Type B pancreatic cell (in vitro differentiated cells): ENCODE data around the gene CYP2B6. TPM values are rescaled to one million over a fixed set of nuclear protein-coding genes. Genes with fewer than 3 reads are reported as not detected.

ENCODE experiments used
- DNase-seq: peaks from one replicate; pipeline ENCODE4 v3.0.0; 2021; ENCODE audit warnings: mixed read lengths; ENCODE audit not compliant: unreplicated experiment; ENCODE audit errors: extremely low spot score
- H3K27ac Mint-ChIP-seq: 2 replicates; pipeline ENCODE4 v1.8.0; 2021; ENCODE audit warnings: mild to moderate bottlenecking, mixed read lengths
- H3K27me3 Mint-ChIP-seq: 2 replicates; pipeline ENCODE4 v1.8.0; 2021; ENCODE audit warnings: mixed read lengths
- H3K36me3 Mint-ChIP-seq: 2 replicates; pipeline ENCODE4 v1.8.0; 2021; ENCODE audit warnings: mixed read lengths
- H3K4me1 Mint-ChIP-seq: one replicate; pipeline ENCODE4 v1.8.0; 2021; ENCODE audit warnings: mixed read lengths; ENCODE audit not compliant: unreplicated experiment
- H3K4me3 Mint-ChIP-seq: 2 replicates; pipeline ENCODE4 v1.8.0; 2021; ENCODE audit warnings: mild to moderate bottlenecking, mixed read lengths
- H3K9me3 Mint-ChIP-seq: 2 replicates; pipeline ENCODE4 v1.8.0; 2021; ENCODE audit warnings: mixed read lengths
- CTCF ChIP-seq: fragments of 200-600 bp; sonication (generic); conservative IDR thresholded peaks from 2 replicates; pipeline ENCODE4 v1.5.0; 2021; ENCODE audit warnings: antibody characterized with exemption, mild to moderate bottlenecking
- total RNA-seq: library from RNA; stranded (reverse); gene quantifications from 2 replicates; pipeline ENCODE4 v1.2.1, GENCODE V29; 2021; ENCODE audit warnings: low replicate concordance

CYP2B6 gene
- total RNA-seq, 1 donor from 2014 or later, result 0.53 TPM

GRCh38 chr19:40948580-40949299, 42.3 kb upstream of the CYP2B6 start:
- no peak for DNase-seq
- H3K36me3 Mint-ChIP-seq, result no peaks in the 10 kb centered on the region
- H3K9me3 Mint-ChIP-seq, result peaks cover 5% of the 10 kb centered on the region
- no peak overlapping the region for H3K27ac Mint-ChIP-seq
- H3K4me1 Mint-ChIP-seq, result no peaks in the 10 kb centered on the region
- H3K4me3 Mint-ChIP-seq, result no peak overlapping the region
- TF ChIP-seq CTCF, result no peak
- peaks cover 8% of the 10 kb centered on the region for H3K27me3 Mint-ChIP-seq

GRCh38 chr19:40954573-40954972, 36.5 kb upstream of the CYP2B6 start:
- peaks cover 20% of the 10 kb centered on the region for H3K9me3 Mint-ChIP-seq
- H3K4me1 Mint-ChIP-seq, result no peaks in the 10 kb centered on the region
- no peak for TF ChIP-seq CTCF

GRCh38 chr19:40959338-40959737, 31.7 kb upstream of the CYP2B6 start:
- Mint-ChIP-seq H3K27ac (no peak overlapping the region), H3K4me1 (no peaks in the 10 kb centered on the region), H3K27me3 (peaks cover 16% of the 10 kb centered on the region), H3K9me3 (peaks cover 12% of the 10 kb centered on the region), H3K36me3 (no peaks in the 10 kb centered on the region), H3K4me3 (no peak overlapping the region)
- DNase-seq, result no peak
- no peak for TF ChIP-seq CTCF

More at GRCh38 chr19:40954573-40954972, 36.5 kb upstream of the CYP2B6 start:
- no peaks in the 10 kb centered on the region for H3K27me3 Mint-ChIP-seq
- no peaks in the 10 kb centered on the region for H3K36me3 Mint-ChIP-seq
- DNase-seq, result no peak
- no peak overlapping the region for H3K27ac Mint-ChIP-seq
- no peak overlapping the region for H3K4me3 Mint-ChIP-seq

- H3K36me3 Mint-ChIP-seq, result no peaks in the 10 kb centered on the region
- no peak for TF ChIP-seq CTCF
Observed at GRCh38 chr19:40960062-40960685, 30.9 kb upstream of the CYP2B6 start.

GRCh38 chr19:40960780-40961179, 30.3 kb upstream of the CYP2B6 start:
- TF ChIP-seq CTCF, result no peak
- no peak for DNase-seq
- Mint-ChIP-seq H3K4me1 (no peaks in the 10 kb centered on the region), H3K36me3 (no peaks in the 10 kb centered on the region), H3K27me3 (peaks cover 16% of the 10 kb centered on the region), H3K4me3 (no peak overlapping the region), H3K27ac (no peak overlapping the region), H3K9me3 (peaks cover 4% of the 10 kb centered on the region)

More at GRCh38 chr19:40960062-40960685, 30.9 kb upstream of the CYP2B6 start:
- Mint-ChIP-seq H3K27ac (no peak overlapping the region), H3K27me3 (peaks cover 16% of the 10 kb centered on the region), H3K4me1 (no peaks in the 10 kb centered on the region), H3K4me3 (no peak overlapping the region), H3K9me3 (peaks cover 4% of the 10 kb centered on the region)
- DNase-seq, result no peak
